Activated CD4-positive, alpha-beta T cell treated with anti-CD3 and anti-CD28 coated beads, Interleukin-2, amount 50 U/mL, for 1 hour (primary cell): ENCODE measurements around the gene CDH16.
"Not testable (repeated sequence)": the region's sequence is repeated elsewhere in the genome, so short reads cannot be mapped to it uniquely, and the experiment has no call there.

Source experiments
- DNase-seq: peaks from one replicate; pipeline ENCODE4 v3.0.0-alpha.2; 2020

The CDH16 gene

GRCh38 chr16:66947302-66948065 lies 28.8 kb upstream of the CDH16 start:
- peak; percentile 85 for DNase-seq

- DNase-seq: no peak
Observed at GRCh38 chr16:66946974-66947301, 28.3 kb upstream of the CDH16 start.

- no peak for DNase-seq
Observed at GRCh38 chr16:66946541-66946940, 27.9 kb upstream of the CDH16 start.

- DNase-seq: no peak
Observed at GRCh38 chr16:66945939-66946338, 27.3 kb upstream of the CDH16 start.

- not testable (repeated sequence) for DNase-seq
Observed at GRCh38 chr16:66944971-66945370, 26.3 kb upstream of the CDH16 start.

- no peak for DNase-seq
Observed at GRCh38 chr16:66944054-66944441, 25.4 kb upstream of the CDH16 start.

- no peak for DNase-seq
Observed at GRCh38 chr16:66943426-66944053, 24.9 kb upstream of the CDH16 start.

- DNase-seq: no peak
Observed at GRCh38 chr16:66942981-66943380, 24.3 kb upstream of the CDH16 start.

- no peak for DNase-seq
Observed at GRCh38 chr16:66940236-66940635, 21.6 kb upstream of the CDH16 start.

GRCh38 chr16:66939366-66939765 lies 20.7 kb upstream of the CDH16 start:
- DNase-seq: no peak

GRCh38 chr16:66937725-66938337 lies 19.1 kb upstream of the CDH16 start:
- DNase-seq: no peak

- DNase-seq: no peak
Observed at GRCh38 chr16:66936889-66937554, 18.3 kb upstream of the CDH16 start.

GRCh38 chr16:66936462-66936861 lies 17.8 kb upstream of the CDH16 start:
- DNase-seq: no peak

GRCh38 chr16:66935314-66936011 lies 16.8 kb upstream of the CDH16 start, which contains the start of gene CES2:
Gene CES2, plus strand, starts transcription at chr16:66935516. Its CDS starts 120 bp downstream, at chr16:66935636.
- DNase-seq: no peak

GRCh38 chr16:66934839-66935313 lies 16.2 kb upstream of the CDH16 start:
- not testable (repeated sequence) for DNase-seq

GRCh38 chr16:66934138-66934838 lies 15.6 kb upstream of the CDH16 start, which contains the start of gene CIAO2B:
Gene CIAO2B, minus strand, starts transcription at chr16:66934402. Its CDS starts 38 bp downstream, at chr16:66934364.
- peak; percentile 87 for DNase-seq

GRCh38 chr16:66933776-66934137 lies 15.1 kb upstream of the CDH16 start:
- DNase-seq: peak; percentile 56

GRCh38 chr16:66932076-66932475 lies 13.4 kb upstream of the CDH16 start:
- DNase-seq: no peak

GRCh38 chr16:66931665-66932064 lies 13.0 kb upstream of the CDH16 start:
- DNase-seq: no peak

GRCh38 chr16:66930189-66930588 lies 11.5 kb upstream of the CDH16 start:
- no peak for DNase-seq

- peak; percentile 25 for DNase-seq
Observed at GRCh38 chr16:66928702-66929388, 10.2 kb upstream of the CDH16 start.
